Activated CD4-positive, alpha-beta T cell treated with anti-CD3 and anti-CD28 coated beads, Interleukin-2, amount 50 U/mL, for 24 hours (primary cell): ENCODE results near the gene LRIT2.

Experiments used
- DNase-seq, 2 donors: peaks; one replicate each; pipeline ENCODE4 v3.0.0-alpha.2; 2020; ENCODE audit warnings: low read depth in 1 of 2, low spot score in 1 of 2

Gene LRIT2

GRCh38 chr10:84205853-84206525 is 19.4 kb downstream of the LRIT2 start:
- DNase-seq, result no peak

GRCh38 chr10:84205049-84205852 is 20.1 kb downstream of the LRIT2 start:
- peak; percentile 29 to 32 for DNase-seq

GRCh38 chr10:84204610-84205009 is 20.7 kb downstream of the LRIT2 start:
- DNase-seq, result no peak

GRCh38 chr10:84204122-84204521 is 21.2 kb downstream of the LRIT2 start:
- no peak for DNase-seq

- no peak for DNase-seq
These were observed 23.0 kb downstream of the LRIT2 start for GRCh38 chr10:84202349-84202748.

GRCh38 chr10:84201682-84202081 is 23.7 kb downstream of the LRIT2 start:
- DNase-seq, result no peak

GRCh38 chr10:84201244-84201606 is 24.1 kb downstream of the LRIT2 start:
- DNase-seq, result no peak

- DNase-seq, result no peak
These were observed 24.7 kb downstream of the LRIT2 start for GRCh38 chr10:84200537-84201243.

- DNase-seq, result no peak
These were observed 27.0 kb downstream of the LRIT2 start for GRCh38 chr10:84198206-84198915.

GRCh38 chr10:84197643-84198042 is 27.7 kb downstream of the LRIT2 start:
- DNase-seq, result no peak

GRCh38 chr10:84196941-84197340 is 28.4 kb downstream of the LRIT2 start:
- DNase-seq, result no peak

- no peak for DNase-seq
These were observed 29.3 kb downstream of the LRIT2 start for GRCh38 chr10:84196083-84196482.

GRCh38 chr10:84195044-84195830 is 30.1 kb downstream of the LRIT2 start:
- DNase-seq, result no peak

GRCh38 chr10:84194424-84195043 is 30.8 kb downstream of the LRIT2 start, which contains the start of gene CDHR1:
TSS of gene CDHR1 (plus strand) at chr10:84194537. CDS start at chr10:84194761, 224 bp downstream.
- no peak for DNase-seq

GRCh38 chr10:84193846-84194423 is 31.4 kb downstream of the LRIT2 start:
- DNase-seq, result no peak

- DNase-seq, result no peak
These were observed 32.0 kb downstream of the LRIT2 start for GRCh38 chr10:84193327-84193726.

GRCh38 chr10:84191106-84191505 is 34.2 kb downstream of the LRIT2 start:
- no peak for DNase-seq

GRCh38 chr10:84190621-84191020 is 34.7 kb downstream of the LRIT2 start:
- no peak for DNase-seq

GRCh38 chr10:84188815-84189214 is 36.5 kb downstream of the LRIT2 start:
- no peak for DNase-seq
